CD4-positive, alpha-beta T cell (primary cell): ENCODE results near the gene G6PD. TPM values are rescaled to one million over a fixed set of nuclear protein-coding genes. Genes with fewer than 3 reads are reported as not detected.

ENCODE experiments used
- ATAC-seq: fragments of 200-7000 bp; cut with Tn5 transposase; one replicate; pipeline ENCODE4 v1.10.0; 2022; ENCODE audit warnings: mild to moderate bottlenecking; ENCODE audit not compliant: poor library complexity
- CTCF ChIA-PET: fragments of 350-600 bp; sonication (Branson Sonifier 250); formaldehyde crosslinking; loops from one replicate; lab custom pipeline; 2021; ENCODE audit warnings: antibody characterized with exemption, inconsistent platforms; lab: Charles Lee
- POLR2A ChIA-PET: fragments of 350-600 bp; sonication (Branson Sonifier 250); formaldehyde crosslinking; loops from one replicate; lab custom pipeline; 2021; ENCODE audit warnings: antibody characterized with exemption, inconsistent platforms; lab: Charles Lee
- DNase-seq, 14 experiments: peaks; one replicate each; pipeline ENCODE4 v3.0.0-alpha.2; 2013 to 2020; ENCODE audit warnings: mixed read lengths in 2 of 14
- H3K27ac ChIP-seq, 2 donors: one replicate each; pipeline versions ENCODE4 v1.5.1 to v1.7.0; 2013; ENCODE audit warnings: low read length in 2 of 2, low read depth in 1 of 2, mild to moderate bottlenecking in 1 of 2
- H3K27me3 ChIP-seq, 2 experiments: 1 replicate in 1 of 2; 2 replicates in 1 of 2; pipeline versions ENCODE4 v1.6.1 to v1.7.0; 2013; ENCODE audit warnings: low read length in 2 of 2, control low read depth in 1 of 2, mild to moderate bottlenecking in 1 of 2, moderate library complexity in 1 of 2; ENCODE audit not compliant: insufficient read depth in 2 of 2, control insufficient read depth in 1 of 2
- H3K36me3 ChIP-seq: one replicate; pipeline ENCODE4 v1.6.1; 2013; ENCODE audit warnings: low read length, control low read depth; ENCODE audit not compliant: insufficient read depth
- H3K4me1 ChIP-seq: one replicate; pipeline ENCODE4 v1.6.1; 2013; ENCODE audit warnings: low read length, control low read depth; ENCODE audit not compliant: insufficient read depth
- H3K4me3 ChIP-seq: one replicate; pipeline ENCODE4 v1.5.1; 2013; ENCODE audit warnings: mild to moderate bottlenecking, low read length, moderate library complexity
- H3K9me3 ChIP-seq, 2 experiments: 1 replicate in 1 of 2; 2 replicates in 1 of 2; pipeline versions ENCODE4 v1.6.1 to v1.7.0; 2013; ENCODE audit warnings: low read length in 2 of 2, mild to moderate bottlenecking in 2 of 2, control low read depth in 1 of 2, moderate library complexity in 1 of 2; ENCODE audit not compliant: control insufficient read depth in 1 of 2, insufficient read depth in 1 of 2
- H3K27ac Mint-ChIP-seq: one replicate; pipeline ENCODE4 v1.8.0; 2020; ENCODE audit warnings: mixed read lengths
- H3K27me3 Mint-ChIP-seq: one replicate; pipeline ENCODE4 v1.8.0; 2021; ENCODE audit warnings: mixed read lengths
- H3K36me3 Mint-ChIP-seq: one replicate; pipeline ENCODE4 v1.8.0; 2021; ENCODE audit warnings: low read depth, mixed read lengths
- H3K4me1 Mint-ChIP-seq: one replicate; pipeline ENCODE4 v1.8.0; 2021; ENCODE audit warnings: low read depth, mixed read lengths
- H3K4me3 Mint-ChIP-seq: one replicate; pipeline ENCODE4 v1.8.0; 2020; ENCODE audit warnings: mild to moderate bottlenecking, mixed read lengths
- H3K9me3 Mint-ChIP-seq: one replicate; pipeline ENCODE4 v1.8.0; 2020; ENCODE audit warnings: mixed read lengths
- CTCF ChIP-seq: fragments of 200-600 bp; IDR thresholded peaks from one replicate; pipeline ENCODE4 v1.8.0; 2022; ENCODE audit warnings: antibody characterized with exemption, mild to moderate bottlenecking
- intact Hi-C, 2 experiments: fragments of 100-400 bp; cut with DNase I in 1 of 2; cut with micrococcal nuclease in 1 of 2; formaldehyde crosslinking; loops; one replicate each; pipeline versions ENCODE4 v1.15.1 to v1.9.0; 2023 to 2025; cut with DNase I, micrococcal nuclease
- total RNA-seq, 174 experiments: library from RNA in 2 of 174; stranded (reverse) in 2 of 174; gene quantifications; one replicate each; pipeline ENCODE4 v1.2.3 and lab custom pipeline; 2021 to 2026

G6PD gene
- total RNA-seq, 2 experiments from 2014 or later: 17.4 to 20.3 TPM

GRCh38 chrX:154512879-154513553, 33.6 kb downstream of the G6PD start:
- Mint-ChIP-seq H3K9me3 (no peaks in the 10 kb centered on the region), H3K36me3 (peaks cover 19% of the 10 kb centered on the region), H3K27ac (no peak overlapping the region), H3K4me3 (peak overlapping the region; percentile 51), H3K4me1 (peaks cover 27% of the 10 kb centered on the region), H3K27me3 (no peaks in the 10 kb centered on the region)
- ATAC-seq (no peak), DNase-seq (no peak)
- Histone ChIP-seq H3K4me1 (peaks cover 46% of the 10 kb centered on the region), H3K4me3 (no peak overlapping the region), H3K36me3 (peaks cover 11% of the 10 kb centered on the region), H3K9me3 (no peaks in the 10 kb centered on the region), H3K27ac (no peak overlapping the region), H3K27me3 (no peaks in the 10 kb centered on the region)
- ChIA-PET CTCF (no interaction called here), POLR2A (no interaction called here)
- intact Hi-C loops: no loop called here
- TF ChIP-seq CTCF: no peak

GRCh38 chrX:154511761-154512160, 34.9 kb downstream of the G6PD start:
- H3K27ac ChIP-seq: peak overlapping the region; percentile 40 to 41
- CTCF ChIA-PET: no interaction called here
- H3K9me3 ChIP-seq: no peaks in the 10 kb centered on the region
- peaks cover 18% of the 10 kb centered on the region for H3K36me3 ChIP-seq
- TF ChIP-seq CTCF: no peak
- intact Hi-C loops: no loop called here
- ATAC-seq (no peak), DNase-seq (no peak)
- peaks cover 26% of the 10 kb centered on the region for H3K4me1 Mint-ChIP-seq
- peaks cover 42% of the 10 kb centered on the region for H3K4me1 ChIP-seq
- H3K4me3 ChIP-seq: no peak overlapping the region
- peaks cover 19% of the 10 kb centered on the region for H3K36me3 Mint-ChIP-seq
- H3K27me3 ChIP-seq: no peaks in the 10 kb centered on the region
- peak overlapping the region; percentile 38 for H3K4me3 Mint-ChIP-seq
- POLR2A ChIA-PET: no interaction called here
- no peaks in the 10 kb centered on the region for H3K27me3 Mint-ChIP-seq
- H3K27ac Mint-ChIP-seq: peak overlapping the region; percentile 74
- no peaks in the 10 kb centered on the region for H3K9me3 Mint-ChIP-seq

GRCh38 chrX:154509455-154509854, 37.2 kb downstream of the G6PD start:
- Mint-ChIP-seq H3K36me3 (peaks cover 20% of the 10 kb centered on the region), H3K27ac (peak overlapping the region; percentile 36), H3K27me3 (no peaks in the 10 kb centered on the region), H3K9me3 (no peaks in the 10 kb centered on the region), H3K4me3 (no peak overlapping the region), H3K4me1 (peaks cover 13% of the 10 kb centered on the region)
- Histone ChIP-seq H3K9me3 (no peaks in the 10 kb centered on the region), H3K4me3 (no peak overlapping the region), H3K27ac (no peak overlapping the region), H3K4me1 (peaks cover 27% of the 10 kb centered on the region), H3K27me3 (no peaks in the 10 kb centered on the region), H3K36me3 (peaks cover 26% of the 10 kb centered on the region)
- no peak for DNase-seq
- no peak for ATAC-seq
- ChIA-PET POLR2A (no interaction called here), CTCF (no interaction called here)
- intact Hi-C loops: no loop called here
- TF ChIP-seq CTCF: no peak
